Hematopoietic multipotent progenitor cell treated with erythropoietin and hydrocortisone succinate and interleukin-3 and kit ligand, for 15 days (in vitro differentiated cells): ENCODE results near the gene CBFA2T2.
A peak's percentile ranks its signal among the peaks of the same experiment; 100 is the strongest.

ENCODE experiments used
- DNase-seq: peaks from one replicate; pipeline ENCODE4 v3.0.0-alpha.2; 2015; ENCODE audit warnings: low spot score

Gene CBFA2T2

GRCh38 chr20:33667676-33668465, 178.0 kb downstream of the CBFA2T2 start:
- DNase-seq = peak; percentile 78

DNA sequence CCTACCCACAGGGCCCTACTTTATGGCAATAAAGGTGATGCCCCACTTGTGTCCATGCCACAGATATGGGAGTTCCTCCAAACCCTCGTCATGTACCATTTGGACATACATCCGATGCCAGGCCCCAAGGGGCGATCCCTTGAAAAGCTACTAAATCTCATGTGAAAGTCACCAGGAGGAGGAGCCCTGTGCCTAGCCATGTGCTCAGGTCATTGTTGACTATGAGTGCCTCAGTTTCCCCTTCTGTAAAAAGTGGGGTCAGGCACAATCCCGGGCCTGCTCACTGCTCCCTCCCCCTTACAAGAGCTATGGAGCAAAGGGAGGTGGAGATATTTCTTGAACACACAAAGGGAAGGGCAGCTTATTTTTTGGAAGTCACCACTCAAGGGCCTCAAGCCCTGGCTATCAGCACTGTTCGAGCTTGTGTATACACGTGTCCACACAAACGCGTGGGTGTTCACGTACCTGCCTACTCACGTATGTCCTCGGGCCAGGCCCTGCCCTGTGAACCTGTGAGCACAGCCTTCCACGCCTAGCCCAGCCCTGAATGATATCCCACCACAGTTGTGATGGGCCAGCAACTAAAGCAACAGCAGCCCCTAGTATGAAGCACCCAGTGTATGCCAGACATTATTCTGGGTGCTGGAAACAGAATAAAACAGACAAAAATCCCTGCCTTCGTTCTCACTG, 178.7 kb downstream of the CBFA2T2 start:
- no peak for DNase-seq

- no peak for DNase-seq
Observed at GRCh38 chr20:33669224-33669623, 179.3 kb downstream of the CBFA2T2 start.

DNA sequence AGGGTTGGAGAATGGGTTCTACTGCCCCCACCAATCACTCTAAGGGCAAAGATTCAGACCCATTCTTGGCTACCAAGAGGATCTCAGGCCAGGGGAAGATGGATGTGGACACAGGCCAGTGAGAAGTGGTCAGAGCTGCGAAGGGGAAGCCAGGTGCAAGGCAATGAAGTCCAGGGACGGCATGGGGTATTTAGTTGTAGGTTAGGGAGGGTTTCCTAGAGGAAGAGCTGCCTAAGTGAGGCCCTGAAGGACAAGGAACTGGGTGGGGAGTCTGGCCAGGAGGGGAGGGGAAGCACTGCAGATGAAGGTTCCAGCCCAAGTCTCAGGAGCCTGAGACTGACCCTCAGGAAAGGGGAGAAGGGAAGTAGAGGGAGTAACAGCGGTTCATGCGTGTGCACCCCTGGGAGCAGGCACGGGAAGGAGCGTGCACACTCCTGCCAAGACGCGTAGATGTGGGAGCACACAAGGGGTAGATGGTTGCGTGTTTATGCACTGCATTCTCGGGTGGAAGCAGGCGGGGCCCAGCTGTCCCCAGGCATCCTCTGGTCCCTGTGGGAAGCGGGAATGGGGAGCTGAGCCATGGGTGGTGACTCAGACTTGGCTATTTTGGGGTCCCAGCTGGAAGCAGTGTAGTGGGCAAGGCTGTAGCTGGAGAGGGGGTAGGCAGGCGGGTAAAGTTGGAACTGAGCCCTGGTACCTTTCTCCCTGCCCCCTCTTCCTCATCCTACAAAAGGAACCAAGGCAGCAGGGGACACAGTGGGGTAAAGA, 180.2 kb downstream of the CBFA2T2 start:
- no peak for DNase-seq

DNA sequence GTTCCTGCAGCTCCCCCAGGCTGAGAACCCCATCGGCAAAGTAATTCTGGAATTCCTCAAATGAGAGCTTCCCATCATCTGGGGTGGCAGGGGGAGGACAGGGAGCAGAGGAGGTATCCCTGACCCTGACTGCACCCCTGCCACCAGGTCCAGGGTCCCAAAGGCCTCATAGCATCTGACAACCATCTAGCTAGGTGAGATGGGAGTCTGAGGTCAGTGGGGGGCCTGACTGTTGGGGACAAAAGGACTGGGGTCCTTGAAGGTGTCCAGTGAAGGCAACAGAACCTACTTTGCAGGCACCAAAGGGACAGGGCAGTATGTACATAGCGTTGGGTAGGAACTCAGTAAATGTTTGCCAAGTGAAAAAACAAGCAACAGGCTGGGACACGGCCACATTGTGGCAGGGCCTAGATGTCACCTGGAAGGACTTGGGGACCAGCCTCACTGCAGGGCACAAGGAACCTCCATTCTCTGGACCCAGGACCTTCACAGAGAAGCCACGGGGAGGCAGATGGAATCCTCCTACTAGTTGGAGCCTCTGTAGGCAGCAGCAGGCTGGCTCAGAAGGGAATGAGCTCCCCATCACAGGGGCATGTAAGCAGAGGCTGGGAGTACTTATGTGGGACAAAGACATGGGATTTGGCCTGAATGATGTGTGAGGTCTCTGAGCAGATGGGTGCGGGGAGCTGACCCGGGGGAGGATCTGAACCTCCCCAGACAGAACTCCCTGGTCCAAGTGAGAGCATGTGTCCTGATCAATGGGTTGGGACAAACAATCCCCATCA, 181.0 kb downstream of the CBFA2T2 start:
- DNase-seq = no peak

DNA sequence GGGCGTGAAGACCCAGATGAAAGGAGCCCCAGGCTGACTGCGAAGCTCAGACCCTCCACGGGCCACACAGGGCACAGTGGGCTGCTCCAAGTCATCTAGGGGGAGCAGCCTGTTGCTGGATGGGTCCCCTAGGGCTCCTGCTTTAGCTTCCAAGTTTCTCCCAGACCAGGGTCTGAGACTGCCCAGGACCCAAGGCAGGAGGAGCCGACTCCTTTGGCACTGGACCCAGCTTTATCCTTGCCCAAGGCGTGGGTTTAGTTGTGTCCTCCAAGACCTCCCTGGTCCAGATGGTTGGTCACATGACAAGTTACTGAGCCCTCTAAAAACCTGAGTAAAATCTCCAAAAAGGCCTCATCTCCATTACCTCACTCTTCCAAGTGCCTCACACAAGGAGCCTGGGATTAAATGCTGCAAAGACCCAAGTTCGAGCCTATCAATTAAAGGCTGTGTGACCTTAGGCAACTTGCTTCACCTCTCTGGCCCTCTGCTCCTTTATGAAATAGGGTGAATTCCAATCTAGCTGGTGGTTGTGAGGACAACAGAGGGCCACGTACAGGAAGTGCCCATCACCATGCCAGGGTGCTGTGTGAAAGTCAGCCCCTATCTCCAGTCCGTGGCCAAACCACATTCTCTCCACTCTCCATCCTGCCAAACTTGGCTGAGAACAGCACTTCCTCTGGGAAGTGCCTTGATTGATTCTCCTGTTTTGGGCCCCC, 181.8 kb downstream of the CBFA2T2 start:
- DNase-seq = no peak

DNA sequence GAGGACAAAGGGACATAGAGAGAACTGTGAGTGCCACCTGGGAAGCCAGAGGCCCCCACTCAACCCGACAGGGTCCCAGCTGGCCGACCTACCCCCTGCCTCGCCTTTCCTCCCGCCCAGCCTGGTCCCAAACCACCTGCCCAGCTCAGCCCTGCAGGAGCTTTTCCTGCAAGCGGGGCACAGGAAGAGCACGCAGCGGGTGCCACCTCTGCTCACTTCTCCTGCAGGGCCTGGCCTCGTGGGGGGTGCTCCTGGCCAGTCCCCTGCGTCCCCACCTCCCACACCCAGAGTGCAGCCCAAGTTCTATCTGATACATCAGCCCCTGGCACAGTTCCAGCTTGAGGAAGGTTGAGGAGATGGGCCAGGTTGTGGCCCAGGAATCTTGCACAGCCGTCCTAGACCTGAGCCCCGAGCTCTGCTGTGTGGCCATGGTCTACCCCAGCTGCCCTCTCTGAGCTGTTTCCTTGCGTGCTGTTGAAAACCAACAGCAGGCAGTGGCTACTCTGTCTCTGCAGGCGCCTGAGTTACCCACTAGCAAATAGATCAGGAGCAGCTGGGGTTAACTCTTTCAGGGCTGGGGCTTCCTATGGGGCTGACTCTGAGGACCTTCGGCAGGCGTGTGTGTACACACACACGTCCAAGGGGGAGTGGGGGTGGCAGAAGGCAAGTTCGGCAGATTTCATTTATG, 182.7 kb downstream of the CBFA2T2 start:
- no peak for DNase-seq

- no peak for DNase-seq
Observed at GRCh38 chr20:33673114-33673409, 183.2 kb downstream of the CBFA2T2 start.

DNA sequence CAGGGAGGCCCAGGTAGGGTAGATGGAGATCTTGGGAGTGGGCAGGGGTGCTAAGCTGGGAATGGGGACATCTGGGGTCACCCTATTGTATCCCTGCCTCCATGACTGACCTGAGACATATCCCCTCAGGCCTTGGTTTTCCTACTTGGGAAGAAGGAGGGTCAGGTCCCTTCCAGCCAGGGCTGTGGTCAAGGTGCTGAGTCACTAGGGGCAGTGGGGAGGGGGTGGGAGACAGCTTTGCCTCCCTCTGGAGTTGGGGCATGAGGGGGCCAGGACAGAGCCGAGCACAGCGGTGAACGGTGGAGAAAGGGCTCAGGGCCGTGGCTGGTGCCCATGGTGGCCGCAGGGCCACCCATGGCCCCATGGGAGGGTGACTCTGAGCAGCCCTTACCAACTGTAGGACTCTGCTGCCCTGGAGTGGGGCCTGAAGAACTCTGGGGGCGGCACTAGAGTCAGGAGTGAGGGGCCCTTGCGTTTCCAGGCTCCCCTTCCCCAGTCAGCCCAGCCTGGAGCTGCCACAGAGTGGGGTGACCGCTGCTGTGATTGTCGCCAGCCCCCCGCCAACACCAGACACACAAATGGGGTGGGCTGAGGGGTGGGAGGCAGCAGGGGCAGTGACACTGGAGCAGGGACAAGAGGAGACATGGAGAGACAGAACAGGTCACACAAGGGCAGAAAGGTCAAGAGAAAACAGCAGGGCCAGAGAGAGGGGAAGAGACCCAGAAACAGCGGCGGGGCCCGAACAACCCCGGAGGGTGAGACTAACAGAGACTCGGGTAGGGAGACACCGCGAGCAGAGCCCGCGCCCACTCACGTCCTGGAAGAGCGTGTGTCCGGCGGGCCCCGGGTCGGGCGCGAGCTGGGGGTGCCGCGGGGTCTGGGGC, 183.8 kb downstream of the CBFA2T2 start:
- DNase-seq = no peak

DNA sequence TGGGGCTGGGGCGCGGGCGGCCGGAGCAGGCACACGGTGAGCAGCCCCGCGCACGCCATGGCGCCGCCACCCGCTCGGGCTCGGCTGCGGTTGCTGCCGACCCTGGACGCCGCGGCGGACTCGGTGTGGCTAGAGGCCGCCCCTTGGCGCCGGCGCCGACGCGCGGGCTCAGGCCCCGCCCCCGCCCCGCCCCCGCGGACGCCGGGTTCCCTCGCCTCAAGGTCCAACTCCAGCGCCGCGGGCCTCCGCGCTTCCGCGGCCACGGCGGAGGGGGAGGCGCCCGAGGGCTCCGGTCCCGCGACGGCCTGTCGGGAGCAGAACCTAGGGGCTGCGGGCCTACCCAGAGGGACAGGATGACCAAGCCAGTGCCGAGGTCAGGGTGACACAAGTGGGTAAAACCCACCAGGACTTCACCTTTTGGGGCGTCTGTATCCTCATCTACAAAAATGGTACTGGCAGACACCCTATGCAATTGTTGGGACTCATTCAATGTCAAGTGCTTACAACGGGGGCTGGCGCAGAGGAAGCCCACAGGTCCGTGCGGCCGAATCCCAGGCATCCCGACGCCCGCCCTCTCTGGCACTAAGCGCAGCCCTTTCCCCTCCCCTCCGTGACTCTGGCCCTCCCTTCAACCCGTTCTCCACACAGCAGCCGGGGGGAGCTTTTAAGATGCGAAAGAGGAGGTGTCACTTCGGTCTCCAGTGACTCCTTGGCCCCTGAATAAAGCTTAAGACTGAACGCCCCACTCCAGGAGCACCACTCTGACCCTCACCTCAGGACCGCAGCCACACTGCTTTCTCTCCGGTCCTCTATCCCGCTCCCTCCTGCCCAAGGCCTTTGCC, 184.6 kb downstream of the CBFA2T2 start, which contains the start of gene NECAB3:
Gene NECAB3 (minus strand): TSS at position 135 of the 842 bp plus-strand sequence. CDS start 76 bp downstream, at position 59.
- DNase-seq = peak; percentile 63

GRCh38 chr20:33675136-33675959, 185.5 kb downstream of the CBFA2T2 start:
- no peak for DNase-seq

GRCh38 chr20:33676121-33676520, 186.2 kb downstream of the CBFA2T2 start:
- DNase-seq = no peak

- DNase-seq = no peak
Observed at GRCh38 chr20:33676652-33677645, 187.1 kb downstream of the CBFA2T2 start.

GRCh38 chr20:33677991-33678702, 188.3 kb downstream of the CBFA2T2 start:
- no peak for DNase-seq

- no peak for DNase-seq
Observed at GRCh38 chr20:33679758-33680485, 190.0 kb downstream of the CBFA2T2 start.
